Measurements from ENCODE around the gene STPG1. TPM values are rescaled to one million over a fixed set of nuclear protein-coding genes. Genes with fewer than 3 reads are reported as not detected.

Gene STPG1
- total and polyA plus RNA-seq, 4 donors, result 2.1 to 5.7 (median 3.7) TPM

- intact Hi-C loops (cut with DNase I), result no loop called here
- no peak overlapping the region for H3K4me3 ChIP-seq (ENCODE audit: low read length in 2 of 2)
- no peaks in the 10 kb centered on the region for H3K36me3 ChIP-seq (ENCODE audit: control insufficient read depth in 1 of 2, insufficient read depth in 2 of 2, low read length in 1 of 2)
- WGBS, 2 donors, result 9 to 16% methylated on average over 2 of the region's 2 CpGs
- DNase-seq (no peak), ATAC-seq (ENCODE audit: low FRiP score) (no peak)
- no peak overlapping the region for H3K27ac ChIP-seq (ENCODE audit: low read depth in 1 of 2, low read length in 2 of 2)
- H3K27me3 ChIP-seq (ENCODE audit: control insufficient read depth in 1 of 2, insufficient read depth in 2 of 2, low read length in 1 of 2), result no peaks in the 10 kb centered on the region
- no peaks in the 10 kb centered on the region for H3K4me1 ChIP-seq (ENCODE audit: control insufficient read depth in 1 of 2, insufficient read depth in 2 of 2, low read length in 2 of 2)
- H3K9me3 ChIP-seq (ENCODE audit: control insufficient read depth, low read length), result no peaks in the 10 kb centered on the region
Measured at GRCh38 chr1:24317956-24318614, 95.5 kb downstream of the STPG1 start.

GRCh38 chr1:24317081-24317480, 96.5 kb downstream of the STPG1 start:
- Histone ChIP-seq H3K4me3 (ENCODE audit: low read length in 2 of 2) (no peak overlapping the region), H3K9me3 (ENCODE audit: control insufficient read depth, low read length) (no peaks in the 10 kb centered on the region), H3K36me3 (ENCODE audit: control insufficient read depth in 1 of 2, insufficient read depth in 2 of 2, low read length in 1 of 2) (no peaks in the 10 kb centered on the region), H3K27me3 (ENCODE audit: control insufficient read depth in 1 of 2, insufficient read depth in 2 of 2, low read length in 1 of 2) (no peaks in the 10 kb centered on the region), H3K4me1 (ENCODE audit: control insufficient read depth in 1 of 2, insufficient read depth in 2 of 2, low read length in 2 of 2) (no peaks in the 10 kb centered on the region), H3K27ac (ENCODE audit: low read depth in 1 of 2, low read length in 2 of 2) (no peak overlapping the region)
- DNase-seq (no peak), ATAC-seq (ENCODE audit: low FRiP score) (no peak)
- 80 to 83% methylated on average over 6 of the region's 6 CpGs for WGBS, 2 donors
- intact Hi-C loops (cut with DNase I), result no loop called here

- Histone ChIP-seq H3K4me1 (ENCODE audit: control insufficient read depth in 1 of 2, insufficient read depth in 2 of 2, low read length in 2 of 2) (no peaks in the 10 kb centered on the region), H3K36me3 (ENCODE audit: control insufficient read depth in 1 of 2, insufficient read depth in 2 of 2, low read length in 1 of 2) (no peaks in the 10 kb centered on the region), H3K9me3 (ENCODE audit: control insufficient read depth, low read length) (no peaks in the 10 kb centered on the region), H3K4me3 (ENCODE audit: low read length in 2 of 2) (no peak overlapping the region), H3K27ac (ENCODE audit: low read depth in 1 of 2, low read length in 2 of 2) (no peak overlapping the region), H3K27me3 (ENCODE audit: control insufficient read depth in 1 of 2, insufficient read depth in 2 of 2, low read length in 1 of 2) (no peaks in the 10 kb centered on the region)
- intact Hi-C loops (cut with DNase I), result no loop called here
- DNase-seq (no peak), ATAC-seq (ENCODE audit: low FRiP score) (no peak)
- 74% methylated on average over 3 of the region's 3 CpGs for WGBS, 2 donors
Measured at GRCh38 chr1:24316645-24317044, 96.9 kb downstream of the STPG1 start.

- H3K4me3 ChIP-seq (ENCODE audit: low read length in 2 of 2), result no peak overlapping the region
Measured at GRCh38 chr1:24315391-24315790, 98.2 kb downstream of the STPG1 start.

GRCh38 chr1:24311741-24312140, 101.8 kb downstream of the STPG1 start:
- Histone ChIP-seq H3K27me3 (ENCODE audit: control insufficient read depth in 1 of 2, insufficient read depth in 2 of 2, low read length in 1 of 2) (peaks cover 0 to under 1% of the 10 kb centered on the region in 2 donors), H3K4me3 (ENCODE audit: low read length in 2 of 2) (no peak overlapping the region), H3K9me3 (ENCODE audit: control insufficient read depth, low read length) (no peaks in the 10 kb centered on the region), H3K36me3 (ENCODE audit: control insufficient read depth in 1 of 2, insufficient read depth in 2 of 2, low read length in 1 of 2) (no peaks in the 10 kb centered on the region), H3K4me1 (ENCODE audit: control insufficient read depth in 1 of 2, insufficient read depth in 2 of 2, low read length in 2 of 2) (no peaks in the 10 kb centered on the region), H3K27ac (ENCODE audit: low read depth in 1 of 2, low read length in 2 of 2) (no peak overlapping the region)
- intact Hi-C loops (cut with DNase I), result no loop called here
- DNase-seq (no peak), ATAC-seq (ENCODE audit: low FRiP score) (no peak)
- WGBS, 2 donors, result 93 to 95% methylated on average over 1 of the region's 1 CpG

More at GRCh38 chr1:24315391-24315790, 98.2 kb downstream of the STPG1 start:
- DNase-seq, result no peak
- 71 to 72% methylated on average over 6 of the region's 6 CpGs for WGBS, 2 donors
- no peaks in the 10 kb centered on the region for H3K4me1 ChIP-seq (ENCODE audit: control insufficient read depth in 1 of 2, insufficient read depth in 2 of 2, low read length in 2 of 2)
- H3K27ac ChIP-seq (ENCODE audit: low read depth in 1 of 2, low read length in 2 of 2), result no peak overlapping the region
- no peaks in the 10 kb centered on the region for H3K36me3 ChIP-seq (ENCODE audit: control insufficient read depth in 1 of 2, insufficient read depth in 2 of 2, low read length in 1 of 2)
- ATAC-seq (ENCODE audit: low FRiP score), result no peak
- intact Hi-C loops (cut with DNase I), result no loop called here
- no peaks in the 10 kb centered on the region for H3K27me3 ChIP-seq (ENCODE audit: control insufficient read depth in 1 of 2, insufficient read depth in 2 of 2, low read length in 1 of 2)
- H3K9me3 ChIP-seq (ENCODE audit: control insufficient read depth, low read length), result no peaks in the 10 kb centered on the region

- WGBS, 2 donors, result 95 to 96% methylated on average over 3 of the region's 3 CpGs
- Histone ChIP-seq H3K9me3 (ENCODE audit: control insufficient read depth, low read length) (no peaks in the 10 kb centered on the region), H3K27ac (ENCODE audit: low read depth in 1 of 2, low read length in 2 of 2) (no peak overlapping the region), H3K4me1 (ENCODE audit: control insufficient read depth in 1 of 2, insufficient read depth in 2 of 2, low read length in 2 of 2) (no peaks in the 10 kb centered on the region), H3K27me3 (ENCODE audit: control insufficient read depth in 1 of 2, insufficient read depth in 2 of 2, low read length in 1 of 2) (peaks cover 0 to 2% of the 10 kb centered on the region in 2 donors), H3K36me3 (ENCODE audit: control insufficient read depth in 1 of 2, insufficient read depth in 2 of 2, low read length in 1 of 2) (no peaks in the 10 kb centered on the region), H3K4me3 (ENCODE audit: low read length in 2 of 2) (no peak overlapping the region)
- ATAC-seq (ENCODE audit: low FRiP score), result no peak
- DNase-seq, result no peak
- intact Hi-C loops (cut with DNase I), result no loop called here
Measured at GRCh38 chr1:24311234-24311633, 102.3 kb downstream of the STPG1 start.

GRCh38 chr1:24309762-24310485, 103.7 kb downstream of the STPG1 start:
- H3K27ac ChIP-seq (ENCODE audit: low read depth in 1 of 2, low read length in 2 of 2), result no peak overlapping the region
- no peaks in the 10 kb centered on the region for H3K4me1 ChIP-seq (ENCODE audit: control insufficient read depth in 1 of 2, insufficient read depth in 2 of 2, low read length in 2 of 2)
- H3K36me3 ChIP-seq (ENCODE audit: control insufficient read depth in 1 of 2, insufficient read depth in 2 of 2, low read length in 1 of 2), result no peaks in the 10 kb centered on the region
- H3K9me3 ChIP-seq (ENCODE audit: control insufficient read depth, low read length), result no peaks in the 10 kb centered on the region
- WGBS, 2 donors, result 89 to 95% methylated on average over 4 of the region's 4 CpGs
- H3K4me3 ChIP-seq (ENCODE audit: low read length in 2 of 2), result no peak overlapping the region
- no peak for ATAC-seq (ENCODE audit: low FRiP score)
- intact Hi-C loops (cut with DNase I), result no loop called here
- H3K27me3 ChIP-seq (ENCODE audit: control insufficient read depth in 1 of 2, insufficient read depth in 2 of 2, low read length in 1 of 2), result peaks cover 0 to 2% of the 10 kb centered on the region in 2 donors
- DNase-seq, result no peak

- no peak overlapping the region for H3K4me3 ChIP-seq (ENCODE audit: low read length in 2 of 2)
- 80 to 84% methylated on average over 7 of the region's 7 CpGs for WGBS, 2 donors
- peaks cover 0 to 2% of the 10 kb centered on the region in 2 donors for H3K27me3 ChIP-seq (ENCODE audit: control insufficient read depth in 1 of 2, insufficient read depth in 2 of 2, low read length in 1 of 2)
- H3K9me3 ChIP-seq (ENCODE audit: control insufficient read depth, low read length), result no peaks in the 10 kb centered on the region
- intact Hi-C loops (cut with DNase I), result no loop called here
- no peaks in the 10 kb centered on the region for H3K36me3 ChIP-seq (ENCODE audit: control insufficient read depth in 1 of 2, insufficient read depth in 2 of 2, low read length in 1 of 2)
- no peak for ATAC-seq (ENCODE audit: low FRiP score)
- H3K27ac ChIP-seq (ENCODE audit: low read depth in 1 of 2, low read length in 2 of 2), result no peak overlapping the region
- H3K4me1 ChIP-seq (ENCODE audit: control insufficient read depth in 1 of 2, insufficient read depth in 2 of 2, low read length in 2 of 2), result no peaks in the 10 kb centered on the region
- DNase-seq, result no peak
Measured at GRCh38 chr1:24308365-24309015, 105.1 kb downstream of the STPG1 start.

Measured in aorta (tissue), 5 donors.